Activated naive CD4-positive, alpha-beta T cell treated with anti-CD3 and anti-CD28 coated beads, Interleukin-2, amount 10 ng/mL, durations not matched to agents 7 days and 5 days (primary cell): ENCODE measurements around the gene DPH1.

ENCODE experiments used
- CTCF ChIA-PET: fragments of 350-600 bp; sonication (Branson Sonifier 250); formaldehyde crosslinking; loops from one replicate; lab custom pipeline; 2021; ENCODE audit warnings: antibody characterized with exemption; lab: Charles Lee
- DNase-seq: peaks from one replicate; pipeline ENCODE4 v3.0.0-alpha.2; 2020
- H3K27ac Mint-ChIP-seq: one replicate; pipeline ENCODE4 v1.8.0; 2021; ENCODE audit warnings: mild to moderate bottlenecking, moderate library complexity, mixed read lengths
- H3K27me3 Mint-ChIP-seq: one replicate; pipeline ENCODE4 v1.8.0; 2021; ENCODE audit warnings: mild to moderate bottlenecking, mixed read lengths
- H3K36me3 Mint-ChIP-seq: one replicate; pipeline ENCODE4 v1.8.0; 2021; ENCODE audit warnings: mixed read lengths
- H3K4me1 Mint-ChIP-seq: one replicate; pipeline ENCODE4 v1.8.0; 2021; ENCODE audit warnings: mixed read lengths
- H3K4me3 Mint-ChIP-seq: one replicate; pipeline ENCODE4 v1.8.0; 2021; ENCODE audit warnings: mild to moderate bottlenecking, moderate library complexity, mixed read lengths
- H3K9me3 Mint-ChIP-seq: one replicate; pipeline ENCODE4 v1.8.0; 2021; ENCODE audit warnings: mixed read lengths

DPH1 gene

DNA sequence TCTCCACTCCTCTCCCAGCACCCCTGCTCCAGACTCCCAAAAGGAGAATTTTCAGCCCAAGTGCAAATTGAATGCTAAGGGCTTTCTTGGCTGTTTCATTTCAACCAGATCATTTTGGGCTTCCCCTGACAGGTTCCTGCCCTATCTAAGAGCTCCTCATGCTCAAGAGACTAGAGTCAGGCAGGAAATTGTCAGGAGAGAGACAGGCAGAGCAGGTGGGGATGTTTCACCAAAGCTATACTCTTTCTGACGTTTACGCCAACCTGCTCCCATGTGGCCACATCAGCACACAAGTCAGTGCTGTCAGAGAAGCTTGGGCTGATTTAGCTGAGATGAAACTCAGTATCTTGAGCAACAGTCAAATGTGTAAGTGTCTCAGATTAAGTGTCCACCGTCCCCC is 56.4 kb downstream of the DPH1 start:
- Mint-ChIP-seq H3K27ac (peak overlapping the region; percentile 12), H3K27me3 (no peaks in the 10 kb centered on the region), H3K4me1 (peaks cover 80% of the 10 kb centered on the region), H3K36me3 (peaks cover 42% of the 10 kb centered on the region), H3K9me3 (no peaks in the 10 kb centered on the region), H3K4me3 (no peak overlapping the region)
- CTCF ChIA-PET: interaction anchor here (0.7 to 5.9 kb wide), 11 partner anchors 15 to 196 kb away, joined by 3 to 40 read pairs (median 3); partner anchors contain the start of gene HIC1
- DNase-seq: no peak

DNA sequence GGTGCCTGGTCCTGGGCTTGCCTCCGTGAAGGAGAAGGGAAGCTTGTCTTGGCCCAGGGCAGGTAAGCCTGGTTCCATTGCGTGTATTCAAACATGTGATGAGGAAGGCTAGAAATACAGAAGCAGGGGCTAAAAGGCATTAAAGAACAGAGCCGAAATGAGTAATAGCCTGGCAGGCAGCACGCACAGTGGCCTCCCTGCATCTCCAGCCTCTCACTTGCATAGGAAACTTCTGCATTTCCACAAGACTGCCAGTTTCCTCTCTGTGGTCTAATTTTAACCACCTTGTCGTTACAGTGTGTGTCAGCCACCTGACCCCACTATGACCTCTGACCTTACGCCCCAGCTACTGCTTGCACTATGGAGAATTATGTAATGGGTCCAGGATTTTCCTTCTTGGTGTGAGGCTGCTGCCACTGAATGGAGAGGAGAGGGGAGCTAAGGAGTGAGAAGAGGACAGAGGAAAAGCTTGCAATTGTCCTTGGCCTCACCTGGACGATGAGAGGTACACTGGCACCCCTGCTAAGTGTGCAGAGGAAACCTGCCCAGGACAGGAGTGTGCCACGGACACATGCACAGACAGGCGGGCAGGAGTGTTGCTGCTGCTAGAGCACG is 57.8 kb downstream of the DPH1 start:
- peaks cover 81% of the 10 kb centered on the region for H3K4me1 Mint-ChIP-seq
- peaks cover 39% of the 10 kb centered on the region for H3K36me3 Mint-ChIP-seq
- H3K9me3 Mint-ChIP-seq: no peaks in the 10 kb centered on the region
- peak overlapping the region; percentile 50 for H3K27ac Mint-ChIP-seq
- H3K4me3 Mint-ChIP-seq: peak overlapping the region; percentile 34
- H3K27me3 Mint-ChIP-seq: no peaks in the 10 kb centered on the region
- CTCF ChIA-PET: interaction anchor here (1.1 to 5.9 kb wide), 4 partner anchors 14 to 158 kb away, joined by 3 to 40 read pairs (median 14); partner anchors contain the start of gene HIC1
- peak; percentile 79 for DNase-seq

DNA sequence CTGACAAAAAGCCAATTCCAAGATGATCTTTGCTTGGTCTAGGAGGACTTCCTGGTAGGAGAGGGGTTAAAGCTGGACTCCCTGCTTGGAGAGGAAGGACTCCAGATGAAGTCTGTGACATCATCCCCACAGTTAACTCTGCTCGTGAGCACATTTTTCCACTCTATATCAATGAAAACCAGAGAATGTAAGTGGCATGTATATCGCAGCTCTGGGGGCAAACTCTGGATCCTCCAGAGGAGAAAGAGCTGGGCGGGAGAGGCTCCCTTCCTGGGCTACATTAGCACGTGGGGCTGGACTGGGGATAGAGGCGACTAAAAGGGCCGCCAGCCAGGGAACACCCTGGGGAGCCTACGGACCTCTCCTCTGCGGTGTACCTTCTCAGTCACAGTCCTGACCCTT is 59.1 kb downstream of the DPH1 start:
- peaks cover 85% of the 10 kb centered on the region for H3K4me1 Mint-ChIP-seq
- CTCF ChIA-PET: interaction anchor here (1.0 to 5.9 kb wide), 11 partner anchors 14 to 156 kb away, joined by 3 to 40 read pairs (median 4); no protein-coding TSS in a partner anchor
- H3K36me3 Mint-ChIP-seq: peaks cover 34% of the 10 kb centered on the region
- DNase-seq: no peak
- H3K4me3 Mint-ChIP-seq: peak overlapping the region; percentile 73
- H3K27me3 Mint-ChIP-seq: no peaks in the 10 kb centered on the region
- no peaks in the 10 kb centered on the region for H3K9me3 Mint-ChIP-seq
- H3K27ac Mint-ChIP-seq: peak overlapping the region; percentile 88

DNA sequence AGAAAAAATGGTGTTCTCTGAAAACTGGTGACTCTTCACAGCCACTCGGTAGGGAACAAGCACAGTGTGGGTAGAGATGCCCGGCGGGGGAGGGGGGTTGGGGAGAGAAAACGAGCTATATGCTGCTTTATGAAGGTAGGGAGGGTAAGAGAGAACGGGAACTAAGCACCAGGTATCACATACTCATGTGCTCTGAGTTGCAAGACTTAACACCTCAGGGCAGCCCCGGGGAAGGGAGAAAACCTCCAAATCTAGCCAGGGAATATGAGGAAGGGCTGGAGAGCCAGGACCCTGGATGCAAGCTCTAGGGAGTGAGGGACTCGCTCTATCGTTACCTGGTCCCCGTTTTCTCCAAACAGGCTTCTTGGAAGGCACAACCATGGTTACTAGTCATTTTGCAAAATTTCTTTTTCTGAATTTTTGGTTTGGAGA is 60.3 kb downstream of the DPH1 start:
- Mint-ChIP-seq H3K4me1 (peaks cover 76% of the 10 kb centered on the region), H3K4me3 (peak overlapping the region; percentile 73), H3K9me3 (no peaks in the 10 kb centered on the region), H3K27me3 (no peaks in the 10 kb centered on the region), H3K27ac (peak overlapping the region; percentile 88), H3K36me3 (peaks cover 31% of the 10 kb centered on the region)
- peak; percentile 46 for DNase-seq
- CTCF ChIA-PET: interaction anchor here (0.6 to 5.9 kb wide), 7 partner anchors 13 to 155 kb away, joined by 3 to 40 read pairs (median 5); no protein-coding TSS in a partner anchor

DNA sequence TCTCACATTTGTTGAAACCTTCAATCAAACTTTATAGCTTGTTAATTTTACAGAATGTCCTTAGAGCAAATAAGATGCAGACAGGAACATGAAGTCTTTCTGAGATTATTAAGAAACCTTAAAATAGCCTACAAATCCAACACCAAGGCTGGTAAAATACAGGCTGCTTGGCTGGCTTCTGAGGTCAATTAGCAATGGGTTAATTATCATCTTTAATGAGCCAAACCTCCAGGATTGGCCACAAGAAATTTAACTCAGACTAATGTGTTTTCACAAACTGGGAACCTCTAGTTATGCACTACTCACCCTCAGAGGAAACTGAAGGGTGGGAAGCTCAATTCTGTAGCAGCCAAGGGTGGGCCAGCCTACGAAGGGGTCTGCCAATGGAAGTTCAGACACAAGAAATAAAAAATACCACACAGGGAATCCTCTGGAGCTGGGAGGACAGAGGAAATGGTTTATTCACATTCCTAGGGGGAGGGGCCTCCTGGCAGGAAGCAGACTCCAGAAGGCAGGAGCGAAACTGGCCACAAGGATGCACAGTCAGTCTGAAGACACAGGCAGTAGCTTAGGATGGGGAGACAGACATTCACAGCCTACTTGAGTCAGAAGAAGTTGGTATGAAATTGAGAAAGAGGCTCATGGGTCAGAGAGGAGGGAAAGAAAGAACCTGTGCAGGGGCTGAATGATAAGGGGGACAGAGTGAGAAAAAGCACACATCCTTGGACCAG is 61.0 kb downstream of the DPH1 start:
- Mint-ChIP-seq H3K27me3 (no peaks in the 10 kb centered on the region), H3K4me1 (peaks cover 69% of the 10 kb centered on the region), H3K4me3 (peak overlapping the region; percentile 73), H3K9me3 (no peaks in the 10 kb centered on the region), H3K36me3 (peaks cover 26% of the 10 kb centered on the region), H3K27ac (no peak overlapping the region)
- no peak for DNase-seq
- CTCF ChIA-PET: interaction anchor here (0.6 to 5.9 kb wide), 8 partner anchors 11 to 154 kb away, joined by 3 to 40 read pairs (median 4); no protein-coding TSS in a partner anchor

DNA sequence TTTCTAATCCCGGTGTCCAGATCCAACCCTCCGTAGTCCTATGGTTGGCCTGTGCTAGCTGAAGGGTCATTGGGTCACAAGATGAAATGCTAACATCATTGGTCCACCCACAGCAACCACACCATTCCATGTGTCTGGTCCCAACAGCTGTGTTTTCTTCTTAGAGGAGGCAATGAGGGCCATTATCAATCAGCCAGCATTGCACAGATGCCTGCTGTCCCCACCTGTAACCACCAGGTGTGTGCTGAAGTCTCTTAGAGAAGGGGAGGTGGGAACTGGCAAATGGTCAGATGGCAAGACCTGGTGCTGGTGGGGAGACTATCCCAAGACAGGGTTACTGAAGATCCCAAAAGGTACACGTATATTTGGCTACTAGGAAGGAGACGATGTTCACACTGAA is 62.3 kb downstream of the DPH1 start:
- no peak overlapping the region for H3K4me3 Mint-ChIP-seq
- H3K9me3 Mint-ChIP-seq: no peaks in the 10 kb centered on the region
- CTCF ChIA-PET: interaction anchor here (1.1 to 2.0 kb wide), 2 partner anchors 153 to 189 kb away, joined by 3 to 7 read pairs; no protein-coding TSS in a partner anchor
- no peak for DNase-seq
- H3K36me3 Mint-ChIP-seq: peaks cover 25% of the 10 kb centered on the region
- peak overlapping the region; percentile 26 for H3K27ac Mint-ChIP-seq
- H3K27me3 Mint-ChIP-seq: no peaks in the 10 kb centered on the region
- H3K4me1 Mint-ChIP-seq: peaks cover 61% of the 10 kb centered on the region

DNA sequence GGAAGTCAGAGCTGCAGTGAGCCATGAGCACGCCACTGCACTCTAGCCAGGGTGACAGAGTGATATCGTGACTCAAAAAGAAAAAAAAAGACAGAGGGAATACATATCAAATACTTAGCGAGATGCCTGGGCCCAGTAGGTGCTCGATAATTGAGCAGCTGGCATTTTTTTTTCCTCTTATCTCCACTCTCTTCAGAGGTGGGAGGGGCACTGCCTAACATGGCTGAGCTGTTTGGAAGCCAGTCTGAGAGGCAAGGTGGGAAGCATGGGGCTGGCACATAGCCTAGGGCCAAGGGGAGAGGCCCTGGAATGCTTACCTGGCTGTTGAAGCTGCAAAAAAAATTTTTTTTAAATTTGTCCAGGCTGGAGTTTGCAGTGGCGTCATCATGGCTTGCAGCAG is 63.4 kb downstream of the DPH1 start:
- no peak for DNase-seq
- peaks cover 61% of the 10 kb centered on the region for H3K4me1 Mint-ChIP-seq
- CTCF ChIA-PET: interaction anchor here (0.7 to 2.0 kb wide), 4 partner anchors 10 to 152 kb away, joined by 3 to 7 read pairs (median 4); no protein-coding TSS in a partner anchor
- H3K27ac Mint-ChIP-seq: peak overlapping the region; percentile 77
- peaks cover 32% of the 10 kb centered on the region for H3K36me3 Mint-ChIP-seq
- no peak overlapping the region for H3K4me3 Mint-ChIP-seq
- no peaks in the 10 kb centered on the region for H3K9me3 Mint-ChIP-seq
- no peaks in the 10 kb centered on the region for H3K27me3 Mint-ChIP-seq
